A375 (cell line): ENCODE results near the gene TMEM254. TPM values are rescaled to one million over a fixed set of nuclear protein-coding genes. Genes with fewer than 3 reads are reported as not detected.

Source experiments
- total RNA-seq: library from RNA; depleted of rRNA; stranded (reverse); fragments of >200 nt; shearing (Covaris generic); gene quantifications from 2 replicates; pipeline ENCODE4 v1.2.3, GENCODE V29; 2014; rRNA removed

The TMEM254 gene
- 10.3 and 18.3 TPM in 2 replicates for total RNA-seq

GRCh38 chr10:80078448-80079311 lies at the start of gene TMEM254:
Gene TMEM254 (plus strand): TSS chr10:80078665. CDS start chr10:80078700, 35 bp downstream.

GRCh38 chr10:80132299-80133139 lies 54.1 kb downstream of the TMEM254 start, which contains the start of gene PLAC9:
Gene PLAC9 (plus strand): TSS chr10:80132730. CDS start chr10:80132763, 33 bp downstream.

Other genes with a start within 250 kb of the TMEM254 start
- not detected in 2 replicates for gene SFTPD, start 129.6 kb upstream of the TMEM254 start, total RNA-seq
- gene PLAC9, start 54.1 kb downstream of the TMEM254 start, total RNA-seq: 0.34 TPM in 1 of 2 replicates, not detected in the other
- gene ANXA11, start 126.9 kb downstream of the TMEM254 start, total RNA-seq: 131 and 160 TPM in 2 replicates
- 0.08 and 0.19 TPM in 2 replicates for gene MAT1A, start 211.0 kb downstream of the TMEM254 start, total RNA-seq